Hepatocyte (in vitro differentiated cells): ENCODE measurements around the gene COP1. TPM values are rescaled to one million over a fixed set of nuclear protein-coding genes. Genes with fewer than 3 reads are reported as not detected.

Source experiments
- DNase-seq: peaks from one replicate; pipeline ENCODE4 v3.0.0-alpha.2; 2016; ENCODE audit warnings: low spot score
- H2AFZ ChIP-seq: fragments of 200-600 bp; sonication (generic); 2 replicates; pipeline ENCODE4 v1.6.0; 2016; ENCODE audit warnings: antibody characterized with exemption, mild to moderate bottlenecking
- H3K27ac ChIP-seq: fragments of 200-600 bp; sonication (generic); 2 replicates; pipeline ENCODE4 v1.5.1; 2016; ENCODE audit warnings: mild to moderate bottlenecking
- H3K27me3 ChIP-seq: fragments of 200-600 bp; sonication (generic); 2 replicates; pipeline ENCODE4 v1.6.1; 2016
- H3K36me3 ChIP-seq: fragments of 200-600 bp; sonication (generic); replicated peaks from 2 replicates; pipeline ENCODE4 v1.5.1; 2016; ENCODE audit warnings: low read depth; ENCODE audit not compliant: insufficient read depth
- H3K4me1 ChIP-seq: fragments of 200-600 bp; sonication (generic); 2 replicates; pipeline ENCODE4 v1.5.1; 2016; ENCODE audit warnings: mild to moderate bottlenecking, moderate library complexity; ENCODE audit not compliant: insufficient read depth
- H3K4me2 ChIP-seq: fragments of 200-600 bp; sonication (generic); 2 replicates; pipeline ENCODE4 v1.6.0; 2016
- H3K4me3 ChIP-seq: fragments of 200-600 bp; sonication (generic); 2 replicates; pipeline ENCODE4 v1.5.1; 2016; ENCODE audit warnings: mild to moderate bottlenecking
- H3K79me2 ChIP-seq: fragments of 200-600 bp; sonication (generic); 2 replicates; pipeline ENCODE4 v1.6.0; 2017; ENCODE audit warnings: mild to moderate bottlenecking
- H3K9me2 ChIP-seq: fragments of 200-600 bp; sonication (generic); replicated peaks from 2 replicates; pipeline ENCODE4 v1.6.0; 2017; ENCODE audit warnings: mild to moderate bottlenecking; ENCODE audit not compliant: insufficient read depth
- H3K9me3 ChIP-seq: fragments of 200-600 bp; sonication (generic); 2 replicates; pipeline ENCODE4 v1.5.1; 2016; ENCODE audit warnings: low read depth, mild to moderate bottlenecking
- H4K20me1 ChIP-seq: fragments of 200-600 bp; sonication (generic); 2 replicates; pipeline ENCODE4 v1.6.0; 2016; ENCODE audit warnings: mild to moderate bottlenecking; ENCODE audit not compliant: insufficient read depth, poor library complexity, severe bottlenecking
- EZH2 ChIP-seq: fragments of 200-600 bp; sonication (generic); IDR thresholded peaks from 2 replicates; pipeline ENCODE4 v1.6.1; 2016; ENCODE audit warnings: antibody characterized with exemption, mild to moderate bottlenecking, borderline replicate concordance
- EZH2phosphoT487 ChIP-seq: fragments of 200-600 bp; sonication (generic); IDR thresholded peaks from one replicate; pipeline ENCODE4 v1.6.1; 2018; ENCODE audit warnings: antibody characterized with exemption, mild to moderate bottlenecking, low read depth, moderate library complexity; ENCODE audit not compliant: unreplicated experiment, severe bottlenecking
- WGBS: methylation state at CpG from one replicate; pipeline ENCODE4 v1.1.6; 2016; ENCODE audit warnings: low lambda C conversion rate; ENCODE audit errors: missing lambda C conversion rate; 5-methylcytosine and 5-hydroxymethylcytosine counted together
- polyA plus RNA-seq: library from polyadenylated mRNA; unstranded; fragments of >200 nt; fragmentation: Nextera tagmentation; extraction: Ambion mirVana; gene quantifications from 2 replicates; pipeline ENCODE4 v1.2.1, GENCODE V29; 2016
- total RNA-seq: library from RNA; depleted of rRNA; stranded (reverse); fragments of >200 nt; gene quantifications from 2 replicates; pipeline ENCODE4 v1.2.3, GENCODE V29; 2014
- TF ChIP-seq, protein P1 (sequence below): fragments of 200-600 bp; sonication (generic); IDR thresholded peaks from 2 replicates; pipeline ENCODE4 v1.5.1; 2016; ENCODE audit warnings: antibody characterized with exemption, mild to moderate bottlenecking; ENCODE audit not compliant: poor library complexity

COP1 gene
- total and polyA plus RNA-seq, 2 experiments from 2014 or later: 63.0 to 65.9 TPM

DNA sequence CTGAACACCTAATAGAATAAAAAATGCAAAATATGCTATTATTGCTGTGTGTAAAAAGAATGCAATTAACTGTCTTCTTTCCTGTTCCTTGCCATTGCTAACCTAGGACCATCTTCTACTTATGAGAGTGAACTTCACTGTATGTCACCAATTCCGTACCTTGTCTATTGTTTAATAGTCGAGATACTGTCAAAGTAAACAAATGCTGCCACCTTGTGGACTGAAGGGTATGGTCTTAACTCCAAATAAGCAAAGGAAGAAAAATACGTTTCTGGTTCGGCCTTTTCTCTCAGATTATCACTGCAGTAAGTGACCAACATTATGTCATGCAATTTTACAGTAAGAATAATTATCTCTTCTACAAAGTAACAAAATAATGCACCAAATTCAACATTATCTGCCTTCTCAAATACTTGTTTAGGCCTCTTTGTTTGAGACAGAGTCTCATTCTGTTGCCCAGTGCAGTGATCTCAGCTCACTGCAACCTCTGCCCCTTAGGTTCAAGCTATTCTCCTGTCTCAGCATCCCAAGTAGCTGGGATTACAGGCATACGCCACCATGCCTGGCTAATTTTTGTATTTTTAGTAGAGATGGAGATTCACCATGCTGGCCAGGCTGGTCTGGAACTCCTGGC lies 133.4 kb downstream of the COP1 start:
- Histone ChIP-seq H3K79me2 (peaks cover 26% of the 10 kb centered on the region), H3K4me3 (no peak overlapping the region), H3K4me1 (peaks cover 3% of the 10 kb centered on the region), H4K20me1 (no peaks in the 10 kb centered on the region), H3K36me3 (peaks cover 3% of the 10 kb centered on the region), H3K27ac (no peak overlapping the region), H3K4me2 (no peak overlapping the region), H3K9me3 (peaks cover 4% of the 10 kb centered on the region), H3K9me2 (no peaks in the 10 kb centered on the region), H3K27me3 (no peaks in the 10 kb centered on the region), H2AFZ (no peak overlapping the region)
- TF ChIP-seq EZH2phosphoT487 (no peak), EZH2 (no peak)
- TF ChIP-seq, protein P1, sequence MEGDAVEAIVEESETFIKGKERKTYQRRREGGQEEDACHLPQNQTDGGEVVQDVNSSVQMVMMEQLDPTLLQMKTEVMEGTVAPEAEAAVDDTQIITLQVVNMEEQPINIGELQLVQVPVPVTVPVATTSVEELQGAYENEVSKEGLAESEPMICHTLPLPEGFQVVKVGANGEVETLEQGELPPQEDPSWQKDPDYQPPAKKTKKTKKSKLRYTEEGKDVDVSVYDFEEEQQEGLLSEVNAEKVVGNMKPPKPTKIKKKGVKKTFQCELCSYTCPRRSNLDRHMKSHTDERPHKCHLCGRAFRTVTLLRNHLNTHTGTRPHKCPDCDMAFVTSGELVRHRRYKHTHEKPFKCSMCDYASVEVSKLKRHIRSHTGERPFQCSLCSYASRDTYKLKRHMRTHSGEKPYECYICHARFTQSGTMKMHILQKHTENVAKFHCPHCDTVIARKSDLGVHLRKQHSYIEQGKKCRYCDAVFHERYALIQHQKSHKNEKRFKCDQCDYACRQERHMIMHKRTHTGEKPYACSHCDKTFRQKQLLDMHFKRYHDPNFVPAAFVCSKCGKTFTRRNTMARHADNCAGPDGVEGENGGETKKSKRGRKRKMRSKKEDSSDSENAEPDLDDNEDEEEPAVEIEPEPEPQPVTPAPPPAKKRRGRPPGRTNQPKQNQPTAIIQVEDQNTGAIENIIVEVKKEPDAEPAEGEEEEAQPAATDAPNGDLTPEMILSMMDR: peak; percentile 77
- 44% methylated on average over 5 of the region's 5 CpGs for WGBS
- DNase-seq: peak; percentile 83

GRCh38 chr1:176068901-176069300 lies 138.2 kb downstream of the COP1 start:
- Histone ChIP-seq H3K79me2 (peaks cover 15% of the 10 kb centered on the region), H3K27me3 (no peaks in the 10 kb centered on the region), H3K4me3 (no peak overlapping the region), H3K9me3 (no peaks in the 10 kb centered on the region), H2AFZ (no peak overlapping the region), H3K9me2 (no peaks in the 10 kb centered on the region), H3K36me3 (no peaks in the 10 kb centered on the region), H3K4me1 (peaks cover 3% of the 10 kb centered on the region), H3K27ac (peak overlapping the region; percentile 18), H3K4me2 (no peak overlapping the region), H4K20me1 (no peaks in the 10 kb centered on the region)
- no peak for DNase-seq
- 81% methylated on average over 5 of the region's 5 CpGs for WGBS
- TF ChIP-seq EZH2 (no peak), EZH2phosphoT487 (no peak)
- TF ChIP-seq, protein P1: no peak

- no peak overlapping the region for H2AFZ ChIP-seq
- no peak for DNase-seq
- no peaks in the 10 kb centered on the region for H3K27me3 ChIP-seq
- no peak overlapping the region for H3K4me3 ChIP-seq
- H3K36me3 ChIP-seq: no peaks in the 10 kb centered on the region
- H3K4me2 ChIP-seq: no peak overlapping the region
- H3K27ac ChIP-seq: peak overlapping the region; percentile 11
- TF ChIP-seq EZH2phosphoT487: no peak
- TF ChIP-seq EZH2: no peak
- TF ChIP-seq, protein P1: no peak
- H4K20me1 ChIP-seq: no peaks in the 10 kb centered on the region
- WGBS: 46% methylated on average over 2 of the region's 2 CpGs
- no peaks in the 10 kb centered on the region for H3K9me2 ChIP-seq
- peaks cover 3% of the 10 kb centered on the region for H3K4me1 ChIP-seq
- H3K79me2 ChIP-seq: peaks cover 15% of the 10 kb centered on the region
- no peaks in the 10 kb centered on the region for H3K9me3 ChIP-seq
These were observed 138.8 kb downstream of the COP1 start for GRCh38 chr1:176068256-176068655.
